Measurements from ENCODE around the gene TIMP2.

- TF ChIP-seq GATA3 (IDR thresholded peaks at IDR 0.05; ENCODE audit: low read depth, low read length) (no peak), GATA2 (IDR thresholded peaks at IDR 0.05; ENCODE audit: low read depth, low read length) (no peak)
Observed at GRCh38 chr17:78838574-78839005, 86.6 kb downstream of the TIMP2 start.
